HFF-Myc (cell line): ENCODE results near the gene SCD5.
"Not testable (repeated sequence)": the region's sequence is repeated elsewhere in the genome, so short reads cannot be mapped to it uniquely, and the experiment has no call there.

Experiments
- DNase-seq: peaks from one replicate; pipeline ENCODE4 v3.0.0-alpha.2; 2011; ENCODE audit warnings: low read depth; ENCODE audit errors: extremely low read depth
- H3K4me3 ChIP-seq: replicated peaks from 2 replicates; pipeline ENCODE4 v1.5.1; 2011; ENCODE audit warnings: low read depth, mild to moderate bottlenecking, control low read depth, low read length
- TF ChIP-seq, protein P1 (sequence below): IDR thresholded peaks from 2 replicates; pipeline ENCODE4 v1.5.1; 2012; ENCODE audit warnings: mild to moderate bottlenecking, low read depth, low read length, control low read depth; ENCODE audit errors: missing control alignments

The SCD5 gene

GRCh38 chr4:82798168-82799005 is at the start of gene SCD5:
Gene SCD5, minus strand, starts transcription at chr4:82798796. Its CDS starts 259 bp downstream, at chr4:82798537.
- H3K4me3 ChIP-seq: peak within 1 kb of the TSS; percentile 61
- DNase-seq: no peak
- TF ChIP-seq, protein P1, sequence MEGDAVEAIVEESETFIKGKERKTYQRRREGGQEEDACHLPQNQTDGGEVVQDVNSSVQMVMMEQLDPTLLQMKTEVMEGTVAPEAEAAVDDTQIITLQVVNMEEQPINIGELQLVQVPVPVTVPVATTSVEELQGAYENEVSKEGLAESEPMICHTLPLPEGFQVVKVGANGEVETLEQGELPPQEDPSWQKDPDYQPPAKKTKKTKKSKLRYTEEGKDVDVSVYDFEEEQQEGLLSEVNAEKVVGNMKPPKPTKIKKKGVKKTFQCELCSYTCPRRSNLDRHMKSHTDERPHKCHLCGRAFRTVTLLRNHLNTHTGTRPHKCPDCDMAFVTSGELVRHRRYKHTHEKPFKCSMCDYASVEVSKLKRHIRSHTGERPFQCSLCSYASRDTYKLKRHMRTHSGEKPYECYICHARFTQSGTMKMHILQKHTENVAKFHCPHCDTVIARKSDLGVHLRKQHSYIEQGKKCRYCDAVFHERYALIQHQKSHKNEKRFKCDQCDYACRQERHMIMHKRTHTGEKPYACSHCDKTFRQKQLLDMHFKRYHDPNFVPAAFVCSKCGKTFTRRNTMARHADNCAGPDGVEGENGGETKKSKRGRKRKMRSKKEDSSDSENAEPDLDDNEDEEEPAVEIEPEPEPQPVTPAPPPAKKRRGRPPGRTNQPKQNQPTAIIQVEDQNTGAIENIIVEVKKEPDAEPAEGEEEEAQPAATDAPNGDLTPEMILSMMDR: no peak

DNA sequence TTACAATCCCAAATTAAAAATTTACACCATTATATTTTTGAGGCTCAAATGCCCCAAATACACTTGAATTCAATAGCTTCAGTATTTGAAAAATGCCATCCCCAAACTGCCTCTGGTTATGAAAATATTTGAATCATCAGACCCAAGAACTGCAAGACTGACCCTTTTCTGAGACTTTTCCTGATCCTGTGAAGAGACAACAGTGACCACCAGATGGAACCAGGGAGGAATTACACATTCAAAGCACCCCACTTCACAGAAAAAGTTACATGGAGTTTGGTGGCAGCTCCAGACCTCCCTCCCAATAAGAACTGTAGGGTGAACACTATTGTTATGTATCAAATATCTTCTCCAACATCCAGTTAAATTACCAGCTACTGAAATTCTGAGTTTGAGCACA is 44.0 kb upstream of the SCD5 start:
- DNase-seq: no peak
- TF ChIP-seq, protein P1: peak; percentile 32
- H3K4me3 ChIP-seq: no peak overlapping the region

DNA sequence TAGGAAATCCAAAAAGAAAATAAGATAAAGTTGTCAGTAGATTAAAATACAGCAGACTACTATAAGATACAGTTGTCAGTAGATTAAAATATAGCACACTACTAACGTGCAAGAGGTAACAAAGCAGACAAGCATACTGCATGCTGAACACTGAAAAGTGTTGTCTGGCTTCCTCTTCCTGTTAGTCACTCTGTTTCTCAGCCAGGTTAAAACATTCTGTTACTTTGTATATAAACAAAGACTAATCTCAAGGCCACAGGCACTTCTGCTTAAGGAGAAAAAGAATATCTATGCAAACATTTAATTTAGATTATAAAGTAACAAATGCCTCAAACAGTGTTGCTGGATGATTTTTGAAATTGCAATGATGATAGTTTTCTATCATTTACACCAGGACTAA is 41.0 kb upstream of the SCD5 start:
- TF ChIP-seq, protein P1: no peak
- no peak for DNase-seq
- no peak overlapping the region for H3K4me3 ChIP-seq

- TF ChIP-seq, protein P1: no peak
- no peak overlapping the region for H3K4me3 ChIP-seq
- peak; percentile 74 for DNase-seq
These were observed 35.2 kb upstream of the SCD5 start for GRCh38 chr4:82833696-82834313.

- DNase-seq, H3K4me3 ChIP-seq: not testable (repeated sequence)
These were observed 34.5 kb upstream of the SCD5 start for GRCh38 chr4:82833060-82833459.

DNA sequence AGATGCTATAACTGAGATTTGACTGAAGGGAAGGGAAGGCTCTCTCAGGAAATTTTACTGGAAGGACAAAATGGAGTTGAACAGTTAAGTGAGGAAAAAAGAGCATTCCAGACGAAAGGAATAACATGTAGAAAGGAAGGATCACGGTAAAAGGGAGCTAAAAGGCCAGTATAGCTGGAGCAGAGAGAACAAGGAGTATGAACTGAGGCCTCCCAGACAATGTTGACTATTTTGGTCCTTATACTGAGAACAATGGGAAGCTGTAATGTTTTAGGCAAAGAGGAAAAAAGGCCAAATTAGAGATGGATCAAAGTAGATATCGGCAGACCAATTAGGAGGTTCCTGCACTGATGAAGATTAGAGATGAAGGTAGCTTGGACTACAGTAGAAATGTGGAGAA is 26.8 kb upstream of the SCD5 start:
- DNase-seq: no peak
- TF ChIP-seq, protein P1: no peak

GRCh38 chr4:82823062-82823461 is 24.5 kb upstream of the SCD5 start:
- TF ChIP-seq, protein P1: no peak
- no peak for DNase-seq
- no peak overlapping the region for H3K4me3 ChIP-seq

More for the DNA sequence above, 26.8 kb upstream of the SCD5 start:
- H3K4me3 ChIP-seq: no peak overlapping the region
